BE2C (cell line): ENCODE measurements around the gene GIMAP1.

ENCODE experiments used
- DNase-seq: peaks from one replicate; pipeline ENCODE4 v3.0.0-alpha.2; 2020
- H3K27me3 ChIP-seq: fragments of 250-450 bp; sonication (Bioruptor Pico); 2 replicates; pipeline ENCODE4 v1.5.1; 2020; ENCODE audit warnings: mild to moderate bottlenecking
- H3K36me3 ChIP-seq: fragments of 250-450 bp; sonication (Bioruptor Pico); 2 replicates; pipeline ENCODE4 v1.5.1; 2020; ENCODE audit warnings: mild to moderate bottlenecking
- H3K4me1 ChIP-seq: fragments of 250-450 bp; sonication (Bioruptor Pico); 2 replicates; pipeline ENCODE4 v1.5.1; 2020
- H3K4me3 ChIP-seq: 2 replicates; pipeline ENCODE4 v1.5.1; 2011; ENCODE audit warnings: low read depth, low read length
- H3K9me3 ChIP-seq: fragments of 250-450 bp; sonication (Bioruptor Pico); 2 replicates; pipeline ENCODE4 v1.5.1; 2020
- CTCF ChIP-seq: IDR thresholded peaks from 2 replicates; pipeline ENCODE4 v1.5.1; 2012; ENCODE audit warnings: mild to moderate bottlenecking, low read depth, low read length

GIMAP1 gene

GRCh38 chr7:150732786-150733481, 16.5 kb downstream of the GIMAP1 start:
- peaks cover 27% of the 10 kb centered on the region for H3K27me3 ChIP-seq
- DNase-seq, result no peak
- no peak overlapping the region for H3K4me3 ChIP-seq
- no peak for TF ChIP-seq CTCF
- no peaks in the 10 kb centered on the region for H3K4me1 ChIP-seq
- H3K36me3 ChIP-seq, result no peaks in the 10 kb centered on the region
- no peaks in the 10 kb centered on the region for H3K9me3 ChIP-seq

GRCh38 chr7:150733482-150734095, 17.2 kb downstream of the GIMAP1 start:
- no peak for TF ChIP-seq CTCF
- Histone ChIP-seq H3K27me3 (peaks cover 33% of the 10 kb centered on the region), H3K4me3 (no peak overlapping the region), H3K4me1 (no peaks in the 10 kb centered on the region), H3K9me3 (no peaks in the 10 kb centered on the region), H3K36me3 (no peaks in the 10 kb centered on the region)
- no peak for DNase-seq

DNA sequence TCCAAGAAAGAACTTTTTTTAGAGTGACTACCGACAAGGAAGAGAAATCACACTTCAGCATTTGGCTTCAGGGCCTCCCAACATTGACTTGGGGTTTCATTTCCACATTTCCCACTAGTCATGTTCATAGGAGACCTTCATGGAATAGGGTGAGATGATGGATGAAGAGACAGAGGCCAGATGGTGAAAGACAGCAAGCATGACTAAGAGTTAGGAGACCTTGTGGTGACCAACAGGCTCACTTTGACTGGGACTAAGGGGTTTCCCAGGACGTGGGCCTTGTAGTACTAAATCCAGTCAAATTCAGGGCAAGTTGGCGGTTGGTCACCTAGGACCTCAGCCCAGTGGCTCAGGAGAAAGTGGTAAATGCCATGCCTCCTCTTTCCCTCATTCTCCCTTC, 17.8 kb downstream of the GIMAP1 start:
- Histone ChIP-seq H3K4me3 (no peak overlapping the region), H3K36me3 (no peaks in the 10 kb centered on the region), H3K4me1 (no peaks in the 10 kb centered on the region), H3K27me3 (peaks cover 38% of the 10 kb centered on the region), H3K9me3 (no peaks in the 10 kb centered on the region)
- no peak for TF ChIP-seq CTCF
- DNase-seq, result no peak

- Histone ChIP-seq H3K36me3 (no peaks in the 10 kb centered on the region), H3K9me3 (no peaks in the 10 kb centered on the region), H3K27me3 (peaks cover 48% of the 10 kb centered on the region), H3K4me3 (no peak overlapping the region), H3K4me1 (no peaks in the 10 kb centered on the region)
- no peak for DNase-seq
- TF ChIP-seq CTCF, result no peak
Measured at GRCh38 chr7:150735596-150736358, 19.4 kb downstream of the GIMAP1 start.

GRCh38 chr7:150736864-150737263, 20.5 kb downstream of the GIMAP1 start:
- no peak for DNase-seq
- no peaks in the 10 kb centered on the region for H3K9me3 ChIP-seq
- no peaks in the 10 kb centered on the region for H3K4me1 ChIP-seq
- H3K36me3 ChIP-seq, result no peaks in the 10 kb centered on the region
- peaks cover 54% of the 10 kb centered on the region for H3K27me3 ChIP-seq
- H3K4me3 ChIP-seq, result no peak overlapping the region
- TF ChIP-seq CTCF, result no peak
